ENCODE data around the gene CD59.
A peak's percentile ranks its signal among the peaks of the same experiment; 100 is the strongest.

The CD59 gene

DNA sequence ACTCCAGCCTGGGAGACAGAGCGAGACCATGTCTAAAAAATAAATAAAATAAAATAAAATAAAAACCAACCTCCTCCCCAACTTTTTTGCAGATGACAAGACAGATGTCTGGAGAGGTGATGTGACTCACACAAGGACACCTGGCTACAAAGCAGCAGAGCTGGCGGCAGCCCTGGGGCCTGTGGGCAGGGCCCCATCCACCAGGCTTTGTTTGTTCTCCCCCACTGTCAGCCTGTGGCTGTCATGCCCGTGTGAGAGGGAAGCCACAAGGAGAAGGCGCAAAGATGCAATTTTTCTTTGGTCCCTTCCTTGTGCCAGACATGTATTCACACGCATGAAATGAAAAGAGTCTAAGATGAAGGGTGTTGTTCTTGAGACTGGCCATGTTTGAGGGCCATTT is 16.6 kb downstream of the CD59 start:
- Histone ChIP-seq H3K9me2 (replicated peaks; ENCODE audit: low read depth, low read length) (no peaks in the 10 kb centered on the region), H3K4me3 (ENCODE audit: low read length, poor library complexity, severe bottlenecking) (no peak overlapping the region), H3K4me2 (ENCODE audit: low read depth, low read length, poor library complexity, severe bottlenecking) (no peak overlapping the region), H3K79me2 (ENCODE audit: insufficient read depth, low read length) (peaks cover 30% of the 10 kb centered on the region), H3K27me3 (ENCODE audit: insufficient read depth, low read length, poor library complexity, severe bottlenecking) (no peaks in the 10 kb centered on the region), H3F3A (ENCODE audit: low read depth) (no peaks in the 10 kb centered on the region), H3K4me1 (ENCODE audit: insufficient read depth, low read length, poor library complexity, severe bottlenecking) (peaks cover 22% of the 10 kb centered on the region), H4K20me1 (ENCODE audit: insufficient read depth, low read length, poor library complexity, severe bottlenecking) (peaks cover 15% of the 10 kb centered on the region), H2AFZ (ENCODE audit: low read length) (no peak overlapping the region), H3K9me3 (ENCODE audit: insufficient read depth, low read depth, low read length) (no peaks in the 10 kb centered on the region), H3K9ac (ENCODE audit: low read depth, low read length, poor library complexity, severe bottlenecking) (no peak overlapping the region), H3K36me3 (ENCODE audit: insufficient read depth, low read length) (peaks cover 51% of the 10 kb centered on the region; the same call in 1 of the 2 replicates)
- no peak for TF ChIP-seq EZH2phosphoT487 (IDR thresholded peaks at IDR 0.05; ENCODE audit: borderline replicate concordance)
- no peak for TF ChIP-seq CTCF (conservative IDR thresholded peaks at IDR 0.05; ENCODE audit: low read length)

DNA sequence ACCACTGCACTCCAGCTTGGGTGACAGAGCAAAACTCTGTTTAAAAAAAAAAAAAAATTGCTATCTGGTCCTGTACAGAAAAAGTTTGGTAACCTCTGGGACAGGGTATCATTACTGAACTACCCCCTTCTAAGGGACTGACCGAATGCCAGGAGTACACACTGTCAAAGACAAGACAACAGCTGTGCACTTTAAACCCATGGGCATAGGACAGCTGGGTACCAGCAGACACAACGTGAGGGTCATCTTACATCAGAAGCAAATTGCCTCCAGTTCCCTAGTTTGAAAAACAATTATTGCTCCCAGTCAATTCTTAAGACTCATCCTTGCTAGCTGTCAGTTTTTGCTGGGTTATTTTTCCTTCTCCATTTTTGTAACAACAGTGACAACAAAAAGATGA is 17.8 kb downstream of the CD59 start:
- H3K4me3 ChIP-seq (ENCODE audit: low read length, poor library complexity, severe bottlenecking) = no peak overlapping the region
- H3K79me2 ChIP-seq (ENCODE audit: insufficient read depth, low read length) = peaks cover 18% of the 10 kb centered on the region
- H3K4me1 ChIP-seq (ENCODE audit: insufficient read depth, low read length, poor library complexity, severe bottlenecking) = peaks cover 12% of the 10 kb centered on the region
- no peaks in the 10 kb centered on the region for H3F3A ChIP-seq (ENCODE audit: low read depth)
- TF ChIP-seq CTCF (conservative IDR thresholded peaks at IDR 0.05; ENCODE audit: low read length) = no peak
- TF ChIP-seq EZH2phosphoT487 (IDR thresholded peaks at IDR 0.05; ENCODE audit: borderline replicate concordance) = no peak
- H3K36me3 ChIP-seq (ENCODE audit: insufficient read depth, low read length) = peaks cover 61% of the 10 kb centered on the region; the same call in 1 of the 2 replicates
- H2AFZ ChIP-seq (ENCODE audit: low read length) = no peak overlapping the region
- H3K9me2 ChIP-seq (replicated peaks; ENCODE audit: low read depth, low read length) = no peaks in the 10 kb centered on the region
- peaks cover 8% of the 10 kb centered on the region for H4K20me1 ChIP-seq (ENCODE audit: insufficient read depth, low read length, poor library complexity, severe bottlenecking)
- no peaks in the 10 kb centered on the region for H3K9me3 ChIP-seq (ENCODE audit: insufficient read depth, low read depth, low read length)
- no peak overlapping the region for H3K9ac ChIP-seq (ENCODE audit: low read depth, low read length, poor library complexity, severe bottlenecking)
- H3K27me3 ChIP-seq (ENCODE audit: insufficient read depth, low read length, poor library complexity, severe bottlenecking) = no peaks in the 10 kb centered on the region
- no peak overlapping the region for H3K4me2 ChIP-seq (ENCODE audit: low read depth, low read length, poor library complexity, severe bottlenecking)

GRCh38 chr11:33716243-33716642 is 20.0 kb downstream of the CD59 start:
- no peak overlapping the region for H3K4me2 ChIP-seq (ENCODE audit: low read depth, low read length, poor library complexity, severe bottlenecking)
- no peak overlapping the region for H3K9ac ChIP-seq (ENCODE audit: low read depth, low read length, poor library complexity, severe bottlenecking)

More at GRCh38 chr11:33716243-33716642, 20.0 kb downstream of the CD59 start:
- H2AFZ ChIP-seq (ENCODE audit: low read length) = no peak overlapping the region
- TF ChIP-seq CTCF (conservative IDR thresholded peaks at IDR 0.05; ENCODE audit: low read length) = peak; percentile 71
- no peak for TF ChIP-seq EZH2phosphoT487 (IDR thresholded peaks at IDR 0.05; ENCODE audit: borderline replicate concordance)
- H3K27me3 ChIP-seq (ENCODE audit: insufficient read depth, low read length, poor library complexity, severe bottlenecking) = no peaks in the 10 kb centered on the region
- peaks cover 64% of the 10 kb centered on the region; the same call in 1 of the 2 replicates for H3K36me3 ChIP-seq (ENCODE audit: insufficient read depth, low read length)
- no peaks in the 10 kb centered on the region for H4K20me1 ChIP-seq (ENCODE audit: insufficient read depth, low read length, poor library complexity, severe bottlenecking)
- H3K79me2 ChIP-seq (ENCODE audit: insufficient read depth, low read length) = no peaks in the 10 kb centered on the region
- no peak overlapping the region for H3K4me3 ChIP-seq (ENCODE audit: low read length, poor library complexity, severe bottlenecking)
- no peaks in the 10 kb centered on the region for H3F3A ChIP-seq (ENCODE audit: low read depth)
- peaks cover 2% of the 10 kb centered on the region for H3K4me1 ChIP-seq (ENCODE audit: insufficient read depth, low read length, poor library complexity, severe bottlenecking)
- no peaks in the 10 kb centered on the region for H3K9me2 ChIP-seq (replicated peaks; ENCODE audit: low read depth, low read length)
- H3K9me3 ChIP-seq (ENCODE audit: insufficient read depth, low read depth, low read length) = no peaks in the 10 kb centered on the region

All from Loucy (cell line).